Measurements from ENCODE around the gene CIRBP.

Gene CIRBP

GRCh38 chr19:1322198-1322981 is 53.3 kb downstream of the CIRBP start:
- no peak for DNase-seq (ENCODE audit: low read depth)
- no peak overlapping the region for H3K4me3 ChIP-seq (ENCODE audit: low read depth, low read length)
- no peak for TF ChIP-seq CTCF (IDR thresholded peaks at IDR 0.05; ENCODE audit: insufficient read depth, low read depth, low read length, missing control alignments)

DNA sequence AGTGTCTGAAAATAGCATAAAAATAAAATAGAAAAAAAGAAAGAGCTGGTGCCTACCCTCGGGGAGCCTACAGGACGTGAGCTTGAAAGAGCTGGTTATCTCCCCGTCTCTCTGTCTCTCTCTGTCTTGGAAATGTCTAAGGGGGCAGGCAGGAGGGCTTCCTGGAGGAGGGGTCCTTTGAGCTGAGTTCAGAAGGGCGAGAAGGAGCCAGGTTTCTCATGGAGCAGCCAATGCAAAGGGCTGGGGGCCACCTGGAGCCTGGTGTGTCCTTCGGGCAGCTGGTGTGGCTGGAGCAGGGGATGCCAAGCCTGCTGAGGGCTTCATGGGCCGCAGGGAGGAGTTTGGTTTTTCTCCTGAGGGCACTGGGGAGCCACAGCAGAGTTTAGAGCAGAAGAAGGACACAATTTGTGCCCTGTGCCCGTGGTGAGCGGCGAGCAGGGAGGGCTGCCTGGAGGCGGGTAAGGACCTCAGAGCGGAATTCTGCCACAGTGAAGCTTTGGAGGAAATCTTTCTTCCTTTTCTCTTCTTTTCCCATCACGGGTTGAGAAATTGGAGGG is 55.2 kb downstream of the CIRBP start:
- H3K4me3 ChIP-seq (ENCODE audit: low read depth, low read length), result no peak overlapping the region
- no peak for DNase-seq (ENCODE audit: low read depth)
- no peak for TF ChIP-seq CTCF (IDR thresholded peaks at IDR 0.05; ENCODE audit: insufficient read depth, low read depth, low read length, missing control alignments)
